Thoracic aorta (tissue), 2 donors: Measurements from ENCODE around the gene IL15. TPM values are rescaled to one million over a fixed set of nuclear protein-coding genes. Genes with fewer than 3 reads are reported as not detected.

ENCODE experiments used
- ATAC-seq: fragments of 150-250 bp; one replicate; pipeline ENCODE4 v1.8.0; 2017; ENCODE audit warnings: low read depth; ENCODE audit not compliant: insufficient number of reproducible peaks, low FRiP score
- DNase-seq: peaks from one replicate; pipeline ENCODE4 v3.0.0-alpha.2; 2020; ENCODE audit warnings: low spot score
- H3K27ac ChIP-seq, 2 donors: fragments of 200-600 bp; sonication (generic); 1 replicate in 1 of 2; 2 replicates in 1 of 2; pipeline ENCODE4 v1.5.1; 2016; ENCODE audit warnings: mild to moderate bottlenecking in 2 of 2, moderate library complexity in 2 of 2
- H3K27me3 ChIP-seq: fragments of 200-600 bp; sonication (generic); replicated peaks from 2 replicates; pipeline ENCODE4 v1.6.0; 2016; ENCODE audit warnings: mild to moderate bottlenecking; ENCODE audit not compliant: insufficient read depth
- H3K36me3 ChIP-seq: fragments of 200-600 bp; sonication (generic); one replicate; pipeline ENCODE4 v1.5.1; 2016
- H3K4me1 ChIP-seq, 2 donors: fragments of 200-600 bp; sonication (generic); 1 replicate in 1 of 2; 2 replicates in 1 of 2; pipeline versions ENCODE4 v1.5.1 to v1.6.0; 2016; ENCODE audit warnings: low read depth in 2 of 2, mild to moderate bottlenecking in 1 of 2; ENCODE audit not compliant: control insufficient read depth in 1 of 2
- H3K4me3 ChIP-seq: fragments of 200-600 bp; sonication (generic); 2 replicates; pipeline ENCODE4 v1.5.1; 2016; ENCODE audit warnings: mild to moderate bottlenecking
- H3K9me3 ChIP-seq: fragments of 200-600 bp; sonication (generic); 2 replicates; pipeline ENCODE4 v1.5.1; 2016
- CTCF ChIP-seq: fragments of 200-600 bp; sonication (generic); IDR thresholded peaks from one replicate; pipeline ENCODE4 v1.5.1; 2019; ENCODE audit warnings: antibody characterized with exemption
- total RNA-seq, 2 donors: library from RNA; depleted of rRNA; stranded (reverse); fragments of >200 nt; gene quantifications; one replicate each; pipeline versions ENCODE4 v1.1.0 to v1.2.3, GENCODE V29; 2016

Gene IL15
- total RNA-seq, 2 donors from 2014 or later = 9.3 to 12.6 TPM

- peaks cover 2% of the 10 kb centered on the region for H3K36me3 ChIP-seq
- H3K4me1 ChIP-seq = no peaks in the 10 kb centered on the region
- ATAC-seq (no peak), DNase-seq (no peak)
- H3K27me3 ChIP-seq = no peaks in the 10 kb centered on the region
- no peaks in the 10 kb centered on the region for H3K9me3 ChIP-seq
- TF ChIP-seq CTCF = no peak
- H3K4me3 ChIP-seq = no peak overlapping the region
- no peak overlapping the region for H3K27ac ChIP-seq
Measured at GRCh38 chr4:141724646-141725045, 88.3 kb downstream of the IL15 start.

DNA sequence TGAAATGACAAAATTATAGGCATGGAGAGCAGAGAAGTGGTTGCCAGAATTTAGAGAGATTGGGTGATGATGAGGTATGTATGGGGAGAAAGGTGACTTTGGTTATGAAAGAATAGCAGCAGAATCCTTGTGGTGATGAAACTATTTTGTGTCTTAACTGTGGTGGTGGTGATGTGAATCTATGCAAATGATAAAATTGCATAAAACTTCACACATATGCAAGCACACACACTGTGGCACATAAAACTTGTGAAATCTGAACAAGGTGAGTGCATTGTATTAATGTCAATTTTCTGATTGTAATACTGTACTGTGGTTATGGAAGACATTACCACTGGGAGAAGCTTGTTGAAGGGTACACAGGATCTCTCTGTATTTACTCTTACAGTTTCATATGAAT lies 91.0 kb downstream of the IL15 start:
- Histone ChIP-seq H3K4me3 (no peak overlapping the region), H3K27me3 (no peaks in the 10 kb centered on the region), H3K36me3 (peaks cover 2% of the 10 kb centered on the region), H3K4me1 (no peaks in the 10 kb centered on the region), H3K9me3 (no peaks in the 10 kb centered on the region), H3K27ac (no peak overlapping the region)
- no peak for TF ChIP-seq CTCF
- no peak for ATAC-seq
- no peak for DNase-seq

DNA sequence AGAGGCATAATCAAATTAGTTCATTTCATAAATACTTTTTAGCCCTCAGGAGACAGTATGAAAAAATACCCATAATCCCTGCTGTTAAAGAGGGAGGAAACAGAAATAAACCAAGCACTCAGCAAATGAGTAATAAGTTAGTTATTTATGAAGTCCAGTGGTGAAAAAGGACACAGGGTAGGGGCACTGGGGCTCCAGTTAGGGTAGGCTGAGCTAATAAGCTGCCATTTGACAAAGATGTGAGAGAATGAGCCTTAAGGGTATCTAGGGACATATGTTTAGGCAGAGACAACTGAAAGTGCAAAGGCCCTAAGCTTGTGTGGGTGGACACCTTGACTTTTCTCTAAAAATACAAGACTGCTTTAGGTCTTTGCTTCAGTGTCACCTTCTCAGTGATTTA lies 94.4 kb downstream of the IL15 start:
- H3K4me3 ChIP-seq = no peak overlapping the region
- no peak for ATAC-seq
- DNase-seq = no peak
- H3K27me3 ChIP-seq = no peaks in the 10 kb centered on the region
- H3K9me3 ChIP-seq = no peaks in the 10 kb centered on the region
- peaks cover 6% of the 10 kb centered on the region for H3K36me3 ChIP-seq
- H3K27ac ChIP-seq = no peak overlapping the region
- H3K4me1 ChIP-seq = no peaks in the 10 kb centered on the region
- no peak for TF ChIP-seq CTCF

DNA sequence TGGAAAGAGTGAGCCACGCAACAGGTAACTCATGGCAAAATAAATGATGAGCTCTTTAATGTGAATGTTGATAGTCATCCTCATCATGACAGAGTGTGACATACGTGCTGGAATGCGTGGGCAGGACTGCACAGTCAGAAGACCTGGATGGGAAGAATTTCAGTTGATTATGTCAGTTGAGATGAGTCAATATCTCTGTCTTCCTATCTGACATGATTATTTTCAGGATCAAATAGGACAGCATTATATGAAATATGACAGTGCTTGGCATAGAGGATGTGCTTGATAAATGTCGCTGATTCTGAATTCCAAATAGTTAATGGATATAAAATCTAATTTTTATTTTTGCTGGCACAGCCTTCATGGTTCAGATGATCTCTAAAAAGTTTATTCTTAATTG lies 95.1 kb downstream of the IL15 start:
- H3K36me3 ChIP-seq = peaks cover 6% of the 10 kb centered on the region
- H3K27ac ChIP-seq = no peak overlapping the region
- H3K4me3 ChIP-seq = no peak overlapping the region
- TF ChIP-seq CTCF = no peak
- H3K27me3 ChIP-seq = no peaks in the 10 kb centered on the region
- ATAC-seq = no peak
- no peaks in the 10 kb centered on the region for H3K4me1 ChIP-seq
- H3K9me3 ChIP-seq = no peaks in the 10 kb centered on the region
- DNase-seq = no peak

GRCh38 chr4:141739636-141740035 lies 103.3 kb downstream of the IL15 start:
- H3K36me3 ChIP-seq = peaks cover 4% of the 10 kb centered on the region
- H3K4me1 ChIP-seq = no peaks in the 10 kb centered on the region
- H3K27me3 ChIP-seq = no peaks in the 10 kb centered on the region
- H3K9me3 ChIP-seq = peaks cover 25% of the 10 kb centered on the region
- H3K4me3 ChIP-seq = no peak overlapping the region
- ATAC-seq = no peak
- no peak for DNase-seq
- H3K27ac ChIP-seq = no peak overlapping the region
- TF ChIP-seq CTCF = no peak
